ENCODE measurements around the gene CCDC24. TPM values are rescaled to one million over a fixed set of nuclear protein-coding genes. Genes with fewer than 3 reads are reported as not detected.

Gene CCDC24
- total and polyA plus RNA-seq, 10 donors, result 3.3 to 25.9 (median 5.6) TPM

- intact Hi-C loops (cut with DNase I; ENCODE audit: low total_unique reads), result no loop called here
- H3K27ac ChIP-seq, result no peak overlapping the region
- TF ChIP-seq CTCF (IDR thresholded peaks at IDR 0.05 in 8 of 11, conservative IDR thresholded peaks at IDR 0.05 in 3 of 11), result peak in 3 of 11 experiments; percentile 12 to 37 (median 26)
- TF ChIP-seq POLR2A (IDR thresholded peaks at IDR 0.05), result no peak
These were observed 3.7 kb downstream of the CCDC24 start for GRCh38 chr1:43994794-43995790.

GRCh38 chr1:43995984-43996732, 4.8 kb downstream of the CCDC24 start:
- Histone ChIP-seq H3K4me1 (peaks cover 3 to 38% (median 18%) of the 10 kb centered on the region in 6 donors), H3K9me3 (no peaks in the 10 kb centered on the region), H3K4me3 (no peak overlapping the region), H3K27me3 (replicated peaks in 1 of 7) (no peaks in the 10 kb centered on the region), H3K27ac (no peak overlapping the region), H3K36me3 (no peaks in the 10 kb centered on the region)
- WGBS, 5 donors, result 88 to 94% (median 92%) methylated on average over 9 to 21 of the region's 21 CpGs
- TF ChIP-seq POLR2A (IDR thresholded peaks at IDR 0.05) (no peak), POLR2AphosphoS5 (IDR thresholded peaks at IDR 0.05) (no peak), CTCF (IDR thresholded peaks at IDR 0.05 in 8 of 11, conservative IDR thresholded peaks at IDR 0.05 in 3 of 11) (no peak)
- peak; percentile 72 for DNase-seq
- intact Hi-C loops (cut with DNase I; ENCODE audit: low total_unique reads), result no loop called here

More at GRCh38 chr1:43994794-43995790, 3.7 kb downstream of the CCDC24 start:
- Histone ChIP-seq H3K4me1 (peaks cover 3 to 46% (median 25%) of the 10 kb centered on the region in 6 donors), H3K9me3 (no peaks in the 10 kb centered on the region), H3K27me3 (replicated peaks in 1 of 7) (no peaks in the 10 kb centered on the region), H3K4me3 (no peak overlapping the region), H3K36me3 (no peaks in the 10 kb centered on the region)
- 67 to 82% (median 74%) methylated on average over 11 to 15 of the region's 15 CpGs for WGBS, 5 donors
- DNase-seq, result peak; percentile 69

- no peaks in the 10 kb centered on the region for H3K9me3 ChIP-seq
- H3K27me3 ChIP-seq (replicated peaks in 1 of 7), result no peaks in the 10 kb centered on the region
- intact Hi-C loops (cut with DNase I; ENCODE audit: low total_unique reads), result no loop called here
- TF ChIP-seq CTCF (IDR thresholded peaks at IDR 0.05 in 8 of 11, conservative IDR thresholded peaks at IDR 0.05 in 3 of 11) (no peak), POLR2A (IDR thresholded peaks at IDR 0.05) (no peak), POLR2AphosphoS5 (IDR thresholded peaks at IDR 0.05) (no peak)
- H3K27ac ChIP-seq, result no peak overlapping the region
- WGBS, 5 donors, result 80 to 95% (median 86%) methylated on average over 6 of the region's 6 CpGs
- DNase-seq, result no peak
- peaks cover 3 to 32% (median 17%) of the 10 kb centered on the region in 6 donors for H3K4me1 ChIP-seq
- no peaks in the 10 kb centered on the region for H3K36me3 ChIP-seq
- H3K4me3 ChIP-seq, result no peak overlapping the region
These were observed 5.3 kb downstream of the CCDC24 start for GRCh38 chr1:43996733-43997115.
